Urothelium cell line (cell line): ENCODE results near the gene CD226.
"Not testable (repeated sequence)": the region's sequence is repeated elsewhere in the genome, so short reads cannot be mapped to it uniquely, and the experiment has no call there.

Experiments
- DNase-seq: peaks from one replicate; pipeline ENCODE4 v3.0.0; 2011; ENCODE audit warnings: low spot score, mixed read lengths
- FAIRE-seq: peaks from 2 replicates; lab custom pipeline; 2011; peaks lifted over from hg19 to GRCh38; lab: Jason Lieb, UNC

CD226 gene

GRCh38 chr18:69956665-69957620 lies 9.3 kb upstream of the CD226 start:
- FAIRE-seq (no peak), DNase-seq (no peak)

- FAIRE-seq, result no peak
Measured at GRCh38 chr18:69956057-69956456, 8.4 kb upstream of the CD226 start.

GRCh38 chr18:69954719-69955480 lies 7.2 kb upstream of the CD226 start:
- DNase-seq, result no peak

More at GRCh38 chr18:69956057-69956456, 8.4 kb upstream of the CD226 start:
- DNase-seq, result no peak

GRCh38 chr18:69953191-69953590 lies 5.5 kb upstream of the CD226 start:
- DNase-seq (no peak), FAIRE-seq (no peak)

More at GRCh38 chr18:69954719-69955480, 7.2 kb upstream of the CD226 start:
- FAIRE-seq, result no peak

- FAIRE-seq, result no peak
- no peak for DNase-seq
Measured at GRCh38 chr18:69951182-69951581, 3.5 kb upstream of the CD226 start.

- no peak for DNase-seq
- peak; percentile 75 for FAIRE-seq
Measured at GRCh38 chr18:69949538-69949936, 1.9 kb upstream of the CD226 start.

- DNase-seq (no peak), FAIRE-seq (no peak)
Measured at GRCh38 chr18:69948919-69949537, 1.4 kb upstream of the CD226 start.

GRCh38 chr18:69948256-69948655 lies 583 bp upstream of the CD226 start:
- no peak for FAIRE-seq
- no peak for DNase-seq

- FAIRE-seq, result no peak
Measured at GRCh38 chr18:69946608-69947155, 991 bp downstream of the CD226 start.

GRCh38 chr18:69945220-69946114 lies 2.2 kb downstream of the CD226 start:
- FAIRE-seq (no peak), DNase-seq (no peak)

More at GRCh38 chr18:69946608-69947155, 991 bp downstream of the CD226 start:
- no peak for DNase-seq

GRCh38 chr18:69944436-69944835 lies 3.2 kb downstream of the CD226 start:
- no peak for DNase-seq
- no peak for FAIRE-seq

GRCh38 chr18:69943021-69943420 lies 4.7 kb downstream of the CD226 start:
- DNase-seq (no peak), FAIRE-seq (no peak)

- no peak for FAIRE-seq
- DNase-seq, result no peak
Measured at GRCh38 chr18:69941183-69941582, 6.5 kb downstream of the CD226 start.

GRCh38 chr18:69939812-69940211 lies 7.9 kb downstream of the CD226 start:
- FAIRE-seq, DNase-seq: not testable (repeated sequence)

GRCh38 chr18:69936191-69936558 lies 11.5 kb downstream of the CD226 start:
- DNase-seq (no peak), FAIRE-seq (no peak)

- peak; percentile 25 for DNase-seq
- FAIRE-seq, result no peak
Measured at GRCh38 chr18:69935319-69936190, 12.1 kb downstream of the CD226 start.

- no peak for FAIRE-seq
- no peak for DNase-seq
Measured at GRCh38 chr18:69934601-69935265, 12.9 kb downstream of the CD226 start.

- no peak for DNase-seq
- FAIRE-seq, result no peak
Measured at GRCh38 chr18:69929041-69929774, 18.5 kb downstream of the CD226 start.
